A673 (cell line): Measurements from ENCODE around the gene ZFYVE28.

Experiments used
- CTCF ChIP-seq: fragments of 300-800, 200-600 bp; sonication (generic); conservative IDR thresholded peaks from 2 replicates; pipeline ENCODE4 v1.5.1; 2017; ENCODE audit warnings: low read depth, mild to moderate bottlenecking, antibody characterized with exemption, low read length, moderate library complexity, mixed read lengths
- EZH2 ChIP-seq: fragments of 200-600 bp; sonication (generic); IDR thresholded peaks from 2 replicates; pipeline ENCODE4 v1.6.1; 2017; ENCODE audit warnings: borderline replicate concordance, low read depth, mild to moderate bottlenecking, mixed read lengths, antibody characterized with exemption, low read length; ENCODE audit not compliant: poor library complexity, severe bottlenecking

GRCh38 chr4:2245787-2246275 lies 172.6 kb downstream of the ZFYVE28 start:
- TF ChIP-seq CTCF: no peak
- TF ChIP-seq EZH2: no peak
